ENCODE data around the gene GPS2. TPM values are rescaled to one million over a fixed set of nuclear protein-coding genes. Genes with fewer than 3 reads are reported as not detected.

GPS2 gene
- polyA plus RNA-seq, 6 donors from 2014 or later: 103 to 131 (median 107) TPM

- peak; percentile 86 for DNase-seq
- peak; percentile 28 to 32 for ATAC-seq (ENCODE audit: low read depth in 2 of 2)
- peaks cover 43 to 54% (median 47%) of the 10 kb centered on the region in 3 donors for H3K4me1 Mint-ChIP-seq
- no peaks in the 10 kb centered on the region for H3K27me3 Mint-ChIP-seq
- H3K9me3 Mint-ChIP-seq: no peaks in the 10 kb centered on the region
- peaks cover 15 to 26% of the 10 kb centered on the region in 2 donors for H3K36me3 Mint-ChIP-seq
- H3K27ac Mint-ChIP-seq: peak overlapping the region; percentile 97 to 100 (median 99)
- peak overlapping the region; percentile 82 to 99 (median 98) for H3K4me3 Mint-ChIP-seq
These were observed 6.3 kb downstream of the GPS2 start for GRCh38 chr17:7308625-7309433.

DNA sequence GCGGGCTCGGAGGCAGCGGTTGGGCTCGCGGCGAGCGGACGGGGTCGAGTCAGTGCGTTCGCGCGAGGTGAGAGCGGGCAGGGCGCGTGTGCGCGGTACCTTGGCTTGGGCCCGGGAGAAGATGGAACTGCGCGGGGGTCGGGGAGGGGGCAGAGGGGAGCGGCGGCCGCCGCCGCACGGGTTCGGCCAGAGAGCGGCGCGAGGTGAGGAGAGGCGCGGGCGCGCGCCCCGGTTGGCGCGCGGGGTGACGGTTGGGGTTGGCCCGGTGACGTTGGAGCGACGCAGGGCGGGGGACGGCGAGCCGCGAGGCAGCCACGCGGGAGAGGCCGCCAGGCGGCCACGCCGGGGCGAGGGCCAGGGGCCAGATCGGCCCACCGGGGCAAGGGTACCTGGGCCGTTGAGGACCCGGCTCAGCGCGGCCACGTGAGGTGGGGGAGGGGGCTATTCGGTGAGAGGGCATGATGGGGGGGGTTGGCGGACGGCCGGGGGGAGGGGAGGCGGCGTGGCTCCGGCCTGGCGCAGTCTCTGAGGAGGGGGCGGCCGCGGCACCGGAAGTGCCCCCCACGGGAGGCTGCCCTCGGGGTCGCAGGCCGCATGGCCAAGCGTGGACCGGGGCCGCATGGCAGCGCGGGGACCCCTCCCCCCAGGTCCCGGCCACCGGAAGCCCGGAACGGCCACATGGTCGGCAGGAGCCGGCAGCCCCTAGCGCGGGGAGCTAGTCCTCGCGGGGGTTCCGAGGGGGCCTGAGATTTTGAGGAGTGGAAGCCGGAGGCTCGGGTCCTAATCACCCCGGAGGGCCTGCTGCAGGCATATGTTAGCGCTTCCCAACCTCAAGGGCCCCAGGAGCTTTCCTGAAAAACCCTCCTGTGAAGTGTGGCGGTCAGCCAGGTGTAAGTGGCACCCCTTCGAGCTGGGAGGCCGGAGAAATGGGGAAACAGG is 7.2 kb downstream of the GPS2 start:
- no peaks in the 10 kb centered on the region for H3K27me3 Mint-ChIP-seq
- peaks cover 15 to 26% of the 10 kb centered on the region in 2 donors for H3K36me3 Mint-ChIP-seq
- H3K9me3 Mint-ChIP-seq: no peaks in the 10 kb centered on the region
- DNase-seq: peak; percentile 59
- H3K27ac Mint-ChIP-seq: peak overlapping the region; percentile 97 to 100 (median 100)
- ATAC-seq (ENCODE audit: low read depth in 2 of 2): peak; percentile 18 to 21
- H3K4me3 Mint-ChIP-seq: peak overlapping the region; percentile 82 to 99 (median 98)
- H3K4me1 Mint-ChIP-seq: peaks cover 39 to 47% (median 40%) of the 10 kb centered on the region in 3 donors

DNA sequence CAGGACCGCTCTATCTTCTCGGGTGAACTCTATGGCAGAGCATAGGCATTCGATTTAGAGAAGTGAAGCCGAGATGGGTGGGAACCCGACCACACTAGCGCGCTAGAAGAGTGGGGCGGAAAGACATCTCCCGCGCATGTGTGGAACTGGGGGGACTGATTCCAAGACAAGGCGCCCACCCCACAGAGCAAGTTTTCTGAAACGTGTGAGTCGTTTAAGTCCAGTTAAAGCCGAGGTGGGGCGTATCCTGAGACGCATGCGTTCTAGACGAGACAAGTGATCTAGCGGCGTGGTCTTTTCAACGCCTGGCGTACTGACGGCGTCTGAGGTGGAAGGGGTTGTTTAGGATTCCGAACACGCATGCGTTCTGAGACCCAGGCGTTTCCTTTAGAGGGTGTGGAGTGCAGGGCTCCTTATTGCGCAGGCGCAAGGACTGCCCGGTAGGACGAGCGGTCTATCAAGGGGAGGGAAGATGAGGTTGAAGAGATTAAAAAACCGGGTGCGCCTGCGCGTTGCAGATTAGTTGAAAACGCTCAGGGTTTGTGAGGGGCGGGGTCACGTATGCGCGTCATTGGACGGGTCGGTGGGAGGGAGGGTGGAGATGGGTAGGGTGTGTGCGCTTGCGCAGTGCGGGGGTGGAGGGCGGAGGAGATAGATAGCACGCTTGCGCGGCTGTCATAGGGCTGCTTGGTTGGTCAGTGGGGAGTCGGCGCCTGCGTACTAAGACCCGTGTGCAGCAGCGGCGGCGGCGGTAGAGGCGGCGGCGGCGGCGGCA is 8.1 kb downstream of the GPS2 start, which contains the start of gene EIF5A:
EIF5A (plus strand) TSS at position 718 of the 775 bp plus-strand sequence. CDS start 2,008 bp downstream, outside the sequence.
- Mint-ChIP-seq H3K9me3 (no peaks in the 10 kb centered on the region), H3K36me3 (peaks cover 15 to 26% of the 10 kb centered on the region in 2 donors), H3K4me1 (peaks cover 32 to 39% (median 33%) of the 10 kb centered on the region in 3 donors), H3K27me3 (peaks cover 0 to 2% (median 1%) of the 10 kb centered on the region in 3 donors), H3K4me3 (peak within 1 kb of the TSS; percentile 82 to 99 (median 98)), H3K27ac (peak within 1 kb of the TSS; percentile 97 to 100 (median 100))
- ATAC-seq (ENCODE audit: low read depth in 2 of 2) (peak; percentile 68 to 70), DNase-seq (peak; percentile 100)

GRCh38 chr17:7304179-7304578 is 11.0 kb downstream of the GPS2 start:
- Mint-ChIP-seq H3K27ac (no peak overlapping the region), H3K36me3 (no peaks in the 10 kb centered on the region), H3K9me3 (no peaks in the 10 kb centered on the region), H3K4me1 (peaks cover 4 to 13% (median 6%) of the 10 kb centered on the region in 3 donors), H3K27me3 (peaks cover 4 to 22% (median 18%) of the 10 kb centered on the region in 3 donors), H3K4me3 (peak overlapping the region in 3 of 8 donors; percentile 2 to 55 (median 30))
- ATAC-seq (ENCODE audit: low read depth in 2 of 2) (no peak), DNase-seq (no peak)

DNA sequence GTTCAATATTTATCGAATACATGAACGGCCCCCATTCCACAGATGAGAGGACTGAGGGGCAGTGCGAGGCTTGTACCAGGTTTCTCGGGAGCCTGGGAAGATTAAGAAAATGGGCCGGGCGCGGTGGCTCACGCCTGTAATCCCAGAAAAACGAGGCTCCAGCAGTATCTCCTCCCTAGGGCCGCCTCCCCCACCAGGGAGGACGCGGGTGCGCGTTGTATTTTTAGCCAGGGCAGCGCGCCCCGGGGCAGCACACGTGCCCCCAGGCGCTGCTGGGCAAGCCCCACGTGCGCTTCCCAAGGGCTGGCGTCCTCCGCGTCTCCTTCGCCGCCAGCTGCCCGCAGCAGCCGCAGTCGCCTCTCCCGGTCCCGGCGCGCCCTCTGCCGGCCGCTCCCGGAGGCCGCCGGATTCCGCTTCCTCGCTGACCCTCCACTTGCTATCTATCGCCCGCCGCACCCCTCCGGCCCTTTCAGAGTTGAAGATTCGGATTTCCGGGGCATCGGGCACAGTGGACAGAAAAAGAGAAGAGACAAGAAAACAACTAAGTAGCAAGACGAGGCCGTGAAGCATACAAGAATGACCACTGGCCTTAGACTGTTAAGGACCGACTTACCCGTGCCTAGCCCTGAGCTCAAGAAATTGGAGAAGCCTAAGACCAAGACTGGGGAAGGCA is 18.8 kb downstream of the GPS2 start:
- H3K4me3 Mint-ChIP-seq: peak overlapping the region; percentile 12 to 91 (median 66)
- peaks cover 23 to 56% (median 46%) of the 10 kb centered on the region in 3 donors for H3K27me3 Mint-ChIP-seq
- DNase-seq: peak; percentile 59
- ATAC-seq (ENCODE audit: low read depth in 2 of 2): peak; percentile 26 to 40
- no peaks in the 10 kb centered on the region for H3K36me3 Mint-ChIP-seq
- H3K27ac Mint-ChIP-seq: peak overlapping the region in 1 of 6 donors; percentile 63
- peaks cover 0 to 1% (median 0%) of the 10 kb centered on the region in 7 donors for H3K9me3 Mint-ChIP-seq
- peaks cover 7 to 26% (median 22%) of the 10 kb centered on the region in 3 donors for H3K4me1 Mint-ChIP-seq

DNA sequence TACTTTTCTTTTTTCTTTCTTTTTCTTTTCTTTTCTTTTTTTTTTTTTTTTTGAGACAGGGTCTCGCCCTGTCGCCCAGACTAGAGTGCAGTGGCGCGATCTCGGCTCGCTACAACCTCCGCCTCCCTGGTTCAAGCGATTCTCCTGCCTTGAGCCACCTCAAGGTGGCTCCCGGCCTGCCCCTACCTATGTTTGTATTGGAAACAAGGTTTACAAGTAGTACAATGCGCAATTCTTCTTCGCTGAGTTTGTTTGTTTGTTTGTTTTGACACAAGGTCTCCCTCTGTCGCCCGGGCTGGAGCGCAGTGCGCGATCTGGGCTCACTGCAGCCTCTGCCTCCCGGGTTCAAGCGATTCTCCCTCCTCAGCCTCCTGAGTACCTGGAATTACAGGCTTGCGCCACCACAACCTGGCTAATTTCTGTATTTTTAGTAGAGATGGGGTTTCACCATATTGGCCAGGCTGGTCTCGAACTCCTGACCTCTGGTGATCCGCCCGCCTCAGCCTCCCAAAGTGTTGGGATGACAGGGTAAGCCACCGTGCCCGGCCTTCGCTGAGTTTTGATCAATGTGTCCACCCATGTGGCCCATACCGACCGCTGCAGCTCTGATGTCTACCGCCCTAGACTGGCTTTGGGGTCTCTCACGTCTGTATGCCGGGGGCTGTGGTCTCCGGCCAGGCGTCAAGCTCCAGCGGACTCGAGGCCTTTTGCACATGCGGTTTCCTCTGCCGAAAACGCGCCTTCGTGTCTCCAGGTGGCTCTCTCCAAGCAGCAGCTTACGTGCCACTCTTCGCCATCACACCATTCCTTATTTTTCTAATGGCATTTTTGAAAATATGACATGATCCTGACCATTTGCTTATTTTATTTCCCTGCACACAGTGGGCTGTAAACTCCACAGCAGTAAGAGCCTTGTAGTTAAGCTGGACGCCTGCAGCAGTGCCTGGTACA is 19.7 kb downstream of the GPS2 start:
- Mint-ChIP-seq H3K27me3 (peaks cover 23 to 61% (median 49%) of the 10 kb centered on the region in 3 donors), H3K9me3 (peaks cover 0 to 1% (median 0%) of the 10 kb centered on the region in 7 donors), H3K27ac (peak overlapping the region in 3 of 6 donors; percentile 12 to 80 (median 79)), H3K4me1 (peaks cover 7 to 26% (median 22%) of the 10 kb centered on the region in 3 donors), H3K36me3 (no peaks in the 10 kb centered on the region), H3K4me3 (peak overlapping the region; percentile 76 to 93 (median 89))
- peak; percentile 23 to 29 for ATAC-seq (ENCODE audit: low read depth in 2 of 2)
- no peak for DNase-seq

DNA sequence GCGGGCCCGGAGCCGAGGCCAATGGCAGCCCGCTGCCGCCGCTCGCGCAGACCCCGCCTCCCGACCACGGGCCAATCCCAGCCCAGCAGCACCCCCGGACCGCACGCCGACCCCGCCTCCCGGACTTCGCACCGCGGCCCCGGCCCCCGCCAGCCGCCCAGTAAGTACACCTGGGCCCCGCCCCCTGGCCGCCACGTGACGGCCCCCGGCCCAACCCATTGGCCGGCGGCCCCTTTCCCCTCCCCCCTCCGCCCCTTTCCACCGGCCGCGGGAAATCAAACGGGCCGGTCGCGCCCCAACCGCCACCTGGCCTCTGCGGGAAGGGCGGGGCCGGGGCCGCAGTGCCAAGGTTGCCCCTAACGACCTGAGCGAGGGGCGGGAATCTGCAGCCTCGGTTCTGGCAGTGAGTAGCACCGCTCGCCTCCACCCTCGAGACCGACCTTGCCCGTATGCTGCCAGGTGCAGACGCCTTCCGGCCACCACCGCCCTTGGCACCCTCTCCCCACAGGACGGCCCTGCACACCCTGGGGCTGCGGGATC is 20.5 kb downstream of the GPS2 start, which contains the start of gene YBX2:
YBX2 (minus strand) TSS at position 26 of the 540 bp plus-strand sequence. CDS start 139 bp downstream, outside the sequence.
- H3K4me1 Mint-ChIP-seq: peaks cover 7 to 26% (median 22%) of the 10 kb centered on the region in 3 donors
- DNase-seq: peak; percentile 62
- peak within 1 kb of the TSS in 5 of 6 donors; percentile 12 to 83 (median 79) for H3K27ac Mint-ChIP-seq
- H3K9me3 Mint-ChIP-seq: peaks cover 0 to 1% (median 0%) of the 10 kb centered on the region in 7 donors
- peak within 1 kb of the TSS; percentile 76 to 93 (median 89) for H3K4me3 Mint-ChIP-seq
- H3K27me3 Mint-ChIP-seq: peaks cover 23 to 61% (median 49%) of the 10 kb centered on the region in 3 donors
- no peaks in the 10 kb centered on the region for H3K36me3 Mint-ChIP-seq
- ATAC-seq (ENCODE audit: low read depth in 2 of 2): peak; percentile 72

GRCh38 chr17:7293816-7294613 is 21.1 kb downstream of the GPS2 start:
- peak; percentile 3 to 7 for ATAC-seq (ENCODE audit: low read depth in 2 of 2)
- no peak for DNase-seq
- H3K4me3 Mint-ChIP-seq: peak overlapping the region; percentile 11 to 91 (median 76)
- H3K27ac Mint-ChIP-seq: peak overlapping the region in 1 of 6 donors; percentile 83
- H3K4me1 Mint-ChIP-seq: peaks cover 7 to 26% (median 22%) of the 10 kb centered on the region in 3 donors
- no peaks in the 10 kb centered on the region for H3K36me3 Mint-ChIP-seq
- peaks cover 0 to 1% (median 0%) of the 10 kb centered on the region in 7 donors for H3K9me3 Mint-ChIP-seq
- H3K27me3 Mint-ChIP-seq: peaks cover 23 to 61% (median 48%) of the 10 kb centered on the region in 3 donors

DNA sequence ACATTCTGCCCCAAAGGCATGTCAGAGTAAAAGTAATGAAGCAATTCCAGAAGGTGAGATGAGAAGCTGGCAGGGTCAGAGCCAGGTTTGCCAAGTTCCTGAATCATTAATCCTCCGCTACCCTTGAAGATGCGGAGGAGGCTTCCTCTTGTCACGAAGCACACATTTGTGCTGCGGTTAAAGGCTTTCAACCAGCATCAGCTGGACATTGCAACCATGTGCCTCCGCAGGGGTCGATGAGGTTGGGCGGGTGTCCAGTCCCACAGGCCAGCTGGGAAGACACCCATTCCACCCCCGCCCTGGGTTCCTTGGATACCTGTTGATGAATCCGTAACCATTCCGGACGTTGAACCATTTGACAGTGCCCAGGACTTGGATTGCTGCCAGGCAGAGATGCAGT is 22.0 kb downstream of the GPS2 start:
- Mint-ChIP-seq H3K9me3 (peaks cover 0 to 1% (median 0%) of the 10 kb centered on the region in 7 donors), H3K27me3 (peaks cover 27 to 67% (median 54%) of the 10 kb centered on the region in 3 donors), H3K36me3 (no peaks in the 10 kb centered on the region), H3K4me3 (peak overlapping the region in 5 of 8 donors; percentile 11 to 87 (median 70)), H3K27ac (no peak overlapping the region), H3K4me1 (peaks cover 7 to 26% (median 22%) of the 10 kb centered on the region in 3 donors)
- ATAC-seq (ENCODE audit: low read depth in 2 of 2): no peak
- DNase-seq: no peak

DNA sequence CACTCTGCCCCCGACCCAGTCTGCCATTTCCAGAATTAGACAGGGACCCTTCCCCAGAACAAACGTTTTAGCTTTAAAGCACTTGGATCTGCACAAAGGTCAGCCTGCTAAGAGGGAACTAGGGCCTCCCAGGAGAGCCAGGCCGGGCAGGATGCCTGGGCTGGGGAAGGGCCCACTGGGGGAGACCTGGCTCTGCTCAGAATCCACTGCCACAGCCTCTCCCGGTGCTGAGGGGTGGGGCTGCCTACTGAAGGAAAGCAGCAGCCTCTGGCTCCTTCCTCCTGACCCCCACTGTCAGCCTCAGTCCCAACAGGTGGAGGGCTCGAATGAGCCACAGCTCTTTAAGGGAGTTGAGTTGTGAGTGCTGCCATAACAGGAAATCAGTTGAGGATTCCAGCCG is 22.4 kb downstream of the GPS2 start:
- H3K4me1 Mint-ChIP-seq: peaks cover 7 to 26% (median 22%) of the 10 kb centered on the region in 3 donors
- H3K36me3 Mint-ChIP-seq: no peaks in the 10 kb centered on the region
- peaks cover 0 to 1% (median 0%) of the 10 kb centered on the region in 7 donors for H3K9me3 Mint-ChIP-seq
- H3K4me3 Mint-ChIP-seq: peak overlapping the region in 1 of 8 donors; percentile 70
- ATAC-seq (ENCODE audit: low read depth in 2 of 2) (no peak), DNase-seq (no peak)
- peaks cover 32 to 72% (median 58%) of the 10 kb centered on the region in 3 donors for H3K27me3 Mint-ChIP-seq
- H3K27ac Mint-ChIP-seq: no peak overlapping the region

All from naive B cell (primary cell).